ENCODE data around the gene PAPLN. TPM values are rescaled to one million over a fixed set of nuclear protein-coding genes. Genes with fewer than 3 reads are reported as not detected.

The PAPLN gene
- total RNA-seq, 1 experiment from 2014 or later = 1.7 TPM

GRCh38 chr14:73231981-73232851 is 5.1 kb upstream of the PAPLN start:
- peak; percentile 63 for DNase-seq (ENCODE audit: low read depth)

- no peak for DNase-seq (ENCODE audit: low read depth)
Observed at GRCh38 chr14:73232984-73233383, 4.3 kb upstream of the PAPLN start.

GRCh38 chr14:73233564-73233963 is 3.7 kb upstream of the PAPLN start:
- DNase-seq (ENCODE audit: low read depth) = no peak

GRCh38 chr14:73234029-73234428 is 3.3 kb upstream of the PAPLN start:
- DNase-seq (ENCODE audit: low read depth) = no peak

- no peak for DNase-seq (ENCODE audit: low read depth)
Observed at GRCh38 chr14:73234586-73235394, 2.5 kb upstream of the PAPLN start.

- no peak for DNase-seq (ENCODE audit: low read depth)
Observed at GRCh38 chr14:73235531-73236155, 1.7 kb upstream of the PAPLN start.

- DNase-seq (ENCODE audit: low read depth) = no peak
Observed at GRCh38 chr14:73236157-73236556, 1.1 kb upstream of the PAPLN start.

GRCh38 chr14:73236752-73237218 is 521 bp upstream of the PAPLN start:
- DNase-seq (ENCODE audit: low read depth) = no peak

GRCh38 chr14:73237786-73238423 is 599 bp downstream of the PAPLN start:
- peak; percentile 51 for DNase-seq (ENCODE audit: low read depth)

GRCh38 chr14:73238424-73238852 is 1.1 kb downstream of the PAPLN start:
- DNase-seq (ENCODE audit: low read depth) = peak; percentile 96

- peak; percentile 25 for DNase-seq (ENCODE audit: low read depth)
Observed at GRCh38 chr14:73238941-73239340, 1.6 kb downstream of the PAPLN start.

GRCh38 chr14:73239393-73240241 is 2.3 kb downstream of the PAPLN start:
- DNase-seq (ENCODE audit: low read depth) = peak; percentile 64

- peak; percentile 4 for DNase-seq (ENCODE audit: low read depth)
Observed at GRCh38 chr14:73240816-73241480, 3.6 kb downstream of the PAPLN start.

GRCh38 chr14:73241481-73242165 is 4.3 kb downstream of the PAPLN start:
- DNase-seq (ENCODE audit: low read depth) = peak; percentile 27

GRCh38 chr14:73242357-73242901 is 5.1 kb downstream of the PAPLN start:
- peak; percentile 18 for DNase-seq (ENCODE audit: low read depth)

GRCh38 chr14:73243341-73243740 is 6.0 kb downstream of the PAPLN start:
- DNase-seq (ENCODE audit: low read depth) = no peak

GRCh38 chr14:73243748-73244147 is 6.4 kb downstream of the PAPLN start:
- DNase-seq (ENCODE audit: low read depth) = no peak

- DNase-seq (ENCODE audit: low read depth) = no peak
Observed at GRCh38 chr14:73244541-73245290, 7.4 kb downstream of the PAPLN start.
